Transverse colon (tissue), 4 donors: ENCODE data around the gene LDAF1. TPM values are rescaled to one million over a fixed set of nuclear protein-coding genes. Genes with fewer than 3 reads are reported as not detected.

Experiments used
- DNase-seq: peaks from one replicate; pipeline ENCODE4 v3.0.0-alpha.2; 2019
- H3K27ac ChIP-seq, 4 donors: fragments of 200-600 bp; sonication (generic); 2 replicates each; pipeline ENCODE4 v1.5.1; 2016 to 2018; ENCODE audit warnings: inconsistent platforms in 4 of 4
- H3K27me3 ChIP-seq: fragments of 200-600 bp; sonication (generic); 2 replicates; pipeline ENCODE4 v1.5.1; 2017; ENCODE audit warnings: inconsistent platforms
- H3K36me3 ChIP-seq, 4 donors: fragments of 200-600 bp; sonication (generic); 2 replicates each; pipeline ENCODE4 v1.5.1; 2017 to 2019; ENCODE audit warnings: inconsistent platforms in 4 of 4
- H3K4me1 ChIP-seq, 4 donors: fragments of 200-600 bp; sonication (generic); 2 replicates each; pipeline ENCODE4 v1.5.1; 2017 to 2020; ENCODE audit warnings: inconsistent platforms in 4 of 4
- H3K4me3 ChIP-seq, 4 donors: fragments of 200-600 bp; sonication (generic); 1 replicate in 1 of 4; 2 replicates in 3 of 4; pipeline versions ENCODE4 v1.5.1 to v1.6.1; 2017 to 2019; ENCODE audit warnings: inconsistent platforms in 4 of 4
- H3K9me3 ChIP-seq, 2 donors: fragments of 200-600 bp; sonication (generic); 2 replicates each; pipeline ENCODE4 v1.5.1; 2017 to 2019; ENCODE audit warnings: inconsistent platforms in 2 of 2
- EP300 ChIP-seq: sonication (generic); formaldehyde crosslinking; IDR thresholded peaks from one replicate; pipeline ENCODE4 v1.6.1; 2017; ENCODE audit warnings: antibody characterized with exemption, low read depth
- POLR2A ChIP-seq: fragments of 450-650 bp; IDR thresholded peaks from one replicate; pipeline ENCODE4 v1.6.1; 2016; ENCODE audit warnings: antibody characterized with exemption, mild to moderate bottlenecking, moderate library complexity
- POLR2AphosphoS5 ChIP-seq, 3 donors: sonication (generic); formaldehyde crosslinking; IDR thresholded peaks; one replicate each; pipeline ENCODE4 v1.6.1; 2016; ENCODE audit warnings: antibody characterized with exemption in 3 of 3
- WGBS, 2 donors: methylation state at CpG; one replicate each; pipeline ENCODE4 v1.1.5; 2018; ENCODE audit warnings: low coverage in 1 of 2; 5-methylcytosine and 5-hydroxymethylcytosine counted together
- in situ Hi-C, 4 donors: fragments of 200-750 bp; cut with MboI; loops; one replicate each; pipeline versions ENCODE4 v1.15.0 to v1.15.1; 2017; ENCODE audit warnings: low sequenced_read_pairs in 3 of 4, low pct_ligation_motif_present in 1 of 4, low pct_unique_long_range_greater_than_20kb in 1 of 4
- intact Hi-C: fragments of 100-400 bp; cut with DNase I; formaldehyde crosslinking; loops from one replicate; pipeline ENCODE4 v1.15.1; 2023; ENCODE audit warnings: low total_unique reads
- total RNA-seq, 4 donors: library from RNA; depleted of rRNA; stranded (reverse); fragments of >200 nt; gene quantifications; one replicate each; pipeline ENCODE4 v1.1.0, GENCODE V29; 2016
- TF ChIP-seq, protein P1 (sequence below), 5 experiments: fragments of 200-600 bp in 3 of 5; fragments of 450-650 bp in 2 of 5; sonication (generic) in 3 of 5; IDR thresholded peaks; 1 replicate in 2 of 5; 2 replicates in 3 of 5; pipeline ENCODE4 v1.5.1; 2016 to 2017; ENCODE audit warnings: antibody characterized with exemption in 5 of 5, inconsistent platforms in 3 of 5, mild to moderate bottlenecking in 2 of 5, moderate library complexity in 1 of 5

LDAF1 gene
- total RNA-seq, 4 donors from 2014 or later: 23.6 to 71.0 (median 59.3) TPM

DNA sequence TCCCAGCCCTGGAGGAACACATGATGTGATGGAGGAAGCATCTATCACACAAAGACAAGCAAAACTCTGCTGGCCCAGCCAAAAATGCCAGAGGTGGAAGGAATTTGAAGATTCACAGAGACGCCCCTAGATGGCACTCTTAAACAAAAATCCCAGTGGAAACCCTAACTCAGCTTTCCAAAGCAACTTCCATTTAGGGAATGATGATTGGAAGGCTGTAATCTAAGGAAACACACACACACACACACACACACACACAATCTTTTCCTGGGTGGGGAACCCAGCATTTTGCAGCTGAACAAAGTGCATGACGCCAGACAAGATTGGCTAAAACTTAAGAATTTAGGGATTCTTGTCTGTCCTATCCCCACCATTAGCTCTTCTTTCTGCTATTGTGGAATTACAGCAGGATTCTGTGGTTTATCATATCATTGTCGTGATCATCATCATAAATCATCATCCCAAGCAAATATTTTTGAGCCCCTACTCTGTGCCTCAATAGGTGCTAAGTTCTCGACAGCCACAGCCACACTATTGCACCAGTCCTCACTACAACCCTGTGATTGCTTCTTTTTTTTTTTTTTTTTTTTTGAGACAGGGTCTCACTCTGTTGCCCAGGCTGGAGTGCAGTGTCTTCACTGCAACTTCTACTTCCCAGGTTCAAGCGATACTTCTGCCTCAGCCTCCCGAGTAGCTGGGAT lies 1.6 kb upstream of the LDAF1 start:
- in situ Hi-C loops: no loop called here

DNA sequence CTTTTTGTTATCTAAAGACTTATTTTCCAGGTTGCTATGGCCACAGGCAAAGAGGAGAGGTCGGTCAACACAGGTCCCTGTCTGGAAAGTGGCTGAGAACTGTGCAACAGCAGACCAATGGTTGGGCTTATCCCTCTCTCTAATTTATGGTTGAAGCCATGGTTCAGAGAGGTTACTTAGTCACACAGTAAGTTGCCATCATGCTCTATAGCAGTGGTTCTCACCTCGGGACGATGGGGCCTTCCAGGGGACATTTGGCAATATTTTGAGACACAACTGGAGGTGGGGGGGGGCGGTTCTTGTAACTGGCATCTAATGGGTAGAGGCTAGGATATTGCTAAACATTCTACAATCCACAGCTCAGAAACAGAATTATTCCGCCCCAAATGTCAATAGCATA lies 842 bp upstream of the LDAF1 start:
- TF ChIP-seq POLR2A (no peak), EP300 (no peak), POLR2AphosphoS5 (IDR thresholded peaks at IDR 0.05) (no peak)
- TF ChIP-seq, protein P1, sequence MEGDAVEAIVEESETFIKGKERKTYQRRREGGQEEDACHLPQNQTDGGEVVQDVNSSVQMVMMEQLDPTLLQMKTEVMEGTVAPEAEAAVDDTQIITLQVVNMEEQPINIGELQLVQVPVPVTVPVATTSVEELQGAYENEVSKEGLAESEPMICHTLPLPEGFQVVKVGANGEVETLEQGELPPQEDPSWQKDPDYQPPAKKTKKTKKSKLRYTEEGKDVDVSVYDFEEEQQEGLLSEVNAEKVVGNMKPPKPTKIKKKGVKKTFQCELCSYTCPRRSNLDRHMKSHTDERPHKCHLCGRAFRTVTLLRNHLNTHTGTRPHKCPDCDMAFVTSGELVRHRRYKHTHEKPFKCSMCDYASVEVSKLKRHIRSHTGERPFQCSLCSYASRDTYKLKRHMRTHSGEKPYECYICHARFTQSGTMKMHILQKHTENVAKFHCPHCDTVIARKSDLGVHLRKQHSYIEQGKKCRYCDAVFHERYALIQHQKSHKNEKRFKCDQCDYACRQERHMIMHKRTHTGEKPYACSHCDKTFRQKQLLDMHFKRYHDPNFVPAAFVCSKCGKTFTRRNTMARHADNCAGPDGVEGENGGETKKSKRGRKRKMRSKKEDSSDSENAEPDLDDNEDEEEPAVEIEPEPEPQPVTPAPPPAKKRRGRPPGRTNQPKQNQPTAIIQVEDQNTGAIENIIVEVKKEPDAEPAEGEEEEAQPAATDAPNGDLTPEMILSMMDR (IDR thresholded peaks at IDR 0.05): no peak
- no peak for DNase-seq
- no peaks in the 10 kb centered on the region for H3K9me3 ChIP-seq
- no peak overlapping the region for H3K4me3 ChIP-seq
- no peaks in the 10 kb centered on the region for H3K36me3 ChIP-seq
- in situ Hi-C loops (no loop called here), intact Hi-C loops (loop anchor here (2.0 kb wide), 1 partner anchor 143 kb away; no protein-coding TSS in a partner anchor)
- H3K27ac ChIP-seq: peak overlapping the region; percentile 90 to 93 (median 92)
- WGBS, 2 donors: 50 to 88% methylated on average over 4 to 5 of the region's 5 CpGs
- H3K27me3 ChIP-seq: no peaks in the 10 kb centered on the region
- H3K4me1 ChIP-seq: peaks cover 6 to 45% (median 30%) of the 10 kb centered on the region in 4 donors

More for the DNA sequence above, 1.6 kb upstream of the LDAF1 start:
- WGBS, 2 donors: 52 to 58% methylated on average over 5 to 6 of the region's 6 CpGs
- H3K27ac ChIP-seq: peak overlapping the region; percentile 90 to 93 (median 92)
- no peak for TF ChIP-seq POLR2AphosphoS5 (IDR thresholded peaks at IDR 0.05)
- TF ChIP-seq, protein P1 (IDR thresholded peaks at IDR 0.05): peak; percentile 50 to 68 (median 56)
- H3K4me1 ChIP-seq: peaks cover 0 to 38% (median 27%) of the 10 kb centered on the region in 4 donors
- intact Hi-C loops: no loop called here
- no peaks in the 10 kb centered on the region for H3K36me3 ChIP-seq
- H3K4me3 ChIP-seq: no peak overlapping the region
- peak; percentile 30 for DNase-seq
- no peaks in the 10 kb centered on the region for H3K9me3 ChIP-seq
- no peaks in the 10 kb centered on the region for H3K27me3 ChIP-seq

GRCh38 chr16:21159281-21159951 lies 942 bp downstream of the LDAF1 start:
- peak; percentile 63 for DNase-seq
- Histone ChIP-seq H3K27ac (peak overlapping the region; percentile 90 to 93 (median 92)), H3K4me3 (peak overlapping the region; percentile 69 to 93 (median 79)), H3K9me3 (no peaks in the 10 kb centered on the region), H3K4me1 (peaks cover 14 to 53% (median 41%) of the 10 kb centered on the region in 4 donors), H3K36me3 (no peaks in the 10 kb centered on the region), H3K27me3 (no peaks in the 10 kb centered on the region)
- in situ Hi-C loops: no loop called here
- whole genome bisulfite sequencing, 2 donors: 3% methylated on average over 6 to 27 of the region's 27 CpGs
- TF ChIP-seq EP300 (no peak), POLR2A (peak; percentile 40), POLR2AphosphoS5 (IDR thresholded peaks at IDR 0.05) (peak in 2 of 3 donors; percentile 10 to 53)
- TF ChIP-seq, protein P1 (IDR thresholded peaks at IDR 0.05): no peak
- intact Hi-C loops: loop anchor here (2.0 kb wide), 1 partner anchor 141 kb away; no protein-coding TSS in a partner anchor

DNA sequence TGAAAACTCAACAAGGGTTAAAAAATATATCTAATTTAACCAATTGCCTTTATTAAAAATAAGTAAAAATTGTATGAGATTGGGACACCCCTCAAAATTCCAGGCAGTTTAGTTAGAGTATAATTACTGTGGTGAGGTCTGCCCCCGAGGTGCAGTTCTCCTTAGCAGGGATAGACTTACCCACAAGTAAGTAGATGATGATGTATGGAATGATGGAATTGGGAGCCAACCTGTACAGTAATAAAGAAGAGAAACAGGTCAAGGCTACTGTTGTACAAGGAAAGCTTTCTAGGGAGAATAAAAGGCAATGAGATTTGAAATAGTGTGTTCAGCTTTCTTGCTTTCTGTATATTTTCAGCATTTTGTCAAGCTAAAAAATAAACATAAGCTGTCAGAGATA lies 1.8 kb downstream of the LDAF1 start:
- no peaks in the 10 kb centered on the region for H3K27me3 ChIP-seq
- WGBS, 2 donors: 39 to 50% methylated on average over 1 of the region's 1 CpG
- in situ Hi-C loops (no loop called here), intact Hi-C loops (no loop called here)
- DNase-seq: no peak
- TF ChIP-seq POLR2A: no peak
- TF ChIP-seq EP300: no peak
- TF ChIP-seq POLR2AphosphoS5 (IDR thresholded peaks at IDR 0.05): no peak
- TF ChIP-seq, protein P1 (IDR thresholded peaks at IDR 0.05): no peak
- H3K4me3 ChIP-seq: no peak overlapping the region
- peaks cover 14 to 53% (median 41%) of the 10 kb centered on the region in 4 donors for H3K4me1 ChIP-seq
- H3K27ac ChIP-seq: peak overlapping the region; percentile 90 to 93 (median 92)
- H3K36me3 ChIP-seq: no peaks in the 10 kb centered on the region
- H3K9me3 ChIP-seq: no peaks in the 10 kb centered on the region
